Cardiac muscle cell (in vitro differentiated cells and primary cell): ENCODE data around the gene FBXW5. TPM values are rescaled to one million over a fixed set of nuclear protein-coding genes. Genes with fewer than 3 reads are reported as not detected.

Source experiments
- DNase-seq, 2 donors: peaks; one replicate each; pipeline versions ENCODE4 v3.0.0 to v3.0.0-alpha.2; 2010 to 2017; ENCODE audit warnings: low read depth in 1 of 2, low spot score in 1 of 2
- H3K27ac ChIP-seq: fragments of 200-600 bp; sonication (generic); 2 replicates; pipeline ENCODE4 v1.5.1; 2016
- H3K27me3 ChIP-seq: fragments of 200-600 bp; sonication (generic); 2 replicates; pipeline ENCODE4 v1.6.0; 2016; ENCODE audit warnings: control low read depth
- H3K36me3 ChIP-seq: fragments of 200-600 bp; sonication (generic); 2 replicates; pipeline ENCODE4 v1.5.1; 2016; ENCODE audit warnings: control low read depth
- H3K4me1 ChIP-seq: fragments of 200-600 bp; sonication (generic); 2 replicates; pipeline ENCODE4 v1.8.1; 2017; ENCODE audit warnings: low read depth, mild to moderate bottlenecking, mixed run types
- H3K4me3 ChIP-seq: fragments of 200-600 bp; sonication (generic); 2 replicates; pipeline ENCODE4 v1.5.1; 2016; ENCODE audit warnings: mild to moderate bottlenecking
- H3K9me3 ChIP-seq: fragments of 200-600 bp; sonication (generic); 2 replicates; pipeline ENCODE4 v1.5.1; 2017; ENCODE audit warnings: low read depth, mild to moderate bottlenecking, control low read depth
- polyA plus RNA-seq: library from polyadenylated mRNA; unstranded; fragments of >200 nt; fragmentation: Nextera tagmentation; extraction: Ambion mirVana; gene quantifications from 2 replicates; pipeline ENCODE4 v1.2.1, GENCODE V29; 2016
- total RNA-seq: library from RNA; depleted of rRNA; stranded (reverse); fragments of >200 nt; gene quantifications from 2 replicates; pipeline ENCODE4 v1.2.3, GENCODE V29; 2016
- TF ChIP-seq, protein P1 (sequence below): IDR thresholded peaks from 2 replicates; pipeline ENCODE4 v1.5.1; 2012; ENCODE audit warnings: low read depth, mild to moderate bottlenecking, low read length

The FBXW5 gene
- total and polyA plus RNA-seq, 2 experiments from 2014 or later = 119 to 188 TPM

DNA sequence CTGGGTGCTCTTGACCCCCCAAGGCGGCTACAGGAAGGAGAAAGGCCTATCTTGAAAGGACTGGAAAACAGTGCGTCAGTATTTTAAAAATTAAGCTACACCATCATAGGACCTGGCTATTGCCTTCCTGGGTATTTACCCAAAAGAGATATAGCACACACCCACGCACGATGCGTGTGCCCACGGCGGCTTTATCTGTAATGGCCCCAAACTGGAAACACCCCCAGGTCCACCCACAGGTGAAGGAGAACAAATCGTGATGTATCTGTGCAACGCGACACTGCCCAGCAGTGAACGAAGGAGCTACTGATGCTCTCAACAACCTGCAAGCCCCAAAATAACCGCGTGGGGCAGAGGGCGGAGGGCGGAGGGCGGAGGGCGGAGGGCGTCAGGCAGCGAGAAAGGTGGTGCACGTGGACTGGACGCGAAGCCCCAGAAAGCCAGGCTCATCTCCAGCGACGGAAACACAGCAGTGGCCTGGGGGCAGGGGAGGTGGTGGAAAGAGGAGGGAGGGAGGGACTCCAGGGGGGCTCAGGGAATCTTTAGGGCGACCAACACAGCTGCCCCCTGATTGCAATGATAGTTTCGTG is 20.4 kb upstream of the FBXW5 start:
- no peak overlapping the region for H3K27ac ChIP-seq
- no peak overlapping the region for H3K4me3 ChIP-seq
- H3K36me3 ChIP-seq = no peaks in the 10 kb centered on the region
- DNase-seq = no peak
- no peaks in the 10 kb centered on the region for H3K9me3 ChIP-seq
- H3K4me1 ChIP-seq = peaks cover 4% of the 10 kb centered on the region
- no peaks in the 10 kb centered on the region for H3K27me3 ChIP-seq
- TF ChIP-seq, protein P1, sequence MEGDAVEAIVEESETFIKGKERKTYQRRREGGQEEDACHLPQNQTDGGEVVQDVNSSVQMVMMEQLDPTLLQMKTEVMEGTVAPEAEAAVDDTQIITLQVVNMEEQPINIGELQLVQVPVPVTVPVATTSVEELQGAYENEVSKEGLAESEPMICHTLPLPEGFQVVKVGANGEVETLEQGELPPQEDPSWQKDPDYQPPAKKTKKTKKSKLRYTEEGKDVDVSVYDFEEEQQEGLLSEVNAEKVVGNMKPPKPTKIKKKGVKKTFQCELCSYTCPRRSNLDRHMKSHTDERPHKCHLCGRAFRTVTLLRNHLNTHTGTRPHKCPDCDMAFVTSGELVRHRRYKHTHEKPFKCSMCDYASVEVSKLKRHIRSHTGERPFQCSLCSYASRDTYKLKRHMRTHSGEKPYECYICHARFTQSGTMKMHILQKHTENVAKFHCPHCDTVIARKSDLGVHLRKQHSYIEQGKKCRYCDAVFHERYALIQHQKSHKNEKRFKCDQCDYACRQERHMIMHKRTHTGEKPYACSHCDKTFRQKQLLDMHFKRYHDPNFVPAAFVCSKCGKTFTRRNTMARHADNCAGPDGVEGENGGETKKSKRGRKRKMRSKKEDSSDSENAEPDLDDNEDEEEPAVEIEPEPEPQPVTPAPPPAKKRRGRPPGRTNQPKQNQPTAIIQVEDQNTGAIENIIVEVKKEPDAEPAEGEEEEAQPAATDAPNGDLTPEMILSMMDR = no peak

DNA sequence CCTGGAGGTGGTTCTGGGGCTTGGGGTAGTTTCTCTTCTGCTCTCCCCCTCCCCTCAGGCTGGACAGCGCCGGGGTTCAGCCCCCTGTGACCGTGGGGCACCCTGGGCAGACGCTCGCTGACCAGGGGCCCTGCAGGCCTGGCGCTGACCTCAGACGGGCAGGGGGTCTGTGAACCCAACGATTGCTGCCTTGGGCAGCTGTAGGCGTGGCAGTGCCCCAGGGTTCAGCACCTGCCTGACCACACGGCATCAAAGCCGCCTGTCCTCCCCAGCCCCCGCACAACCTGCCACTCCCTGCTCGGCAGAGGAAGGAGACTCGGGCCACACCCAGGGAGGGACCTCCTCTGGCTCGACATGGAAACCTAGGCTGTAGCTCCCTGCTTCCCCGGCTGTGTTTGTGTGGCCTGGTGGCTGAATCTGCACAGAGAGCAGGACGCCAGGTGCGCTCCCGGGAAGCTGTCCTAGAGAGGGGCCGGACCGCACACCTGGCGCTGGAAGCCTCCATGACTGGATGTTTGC is 19.7 kb upstream of the FBXW5 start:
- TF ChIP-seq, protein P1 = no peak
- H3K27me3 ChIP-seq = no peaks in the 10 kb centered on the region
- H3K4me3 ChIP-seq = no peak overlapping the region
- H3K36me3 ChIP-seq = no peaks in the 10 kb centered on the region
- no peaks in the 10 kb centered on the region for H3K9me3 ChIP-seq
- no peak for DNase-seq
- H3K27ac ChIP-seq = no peak overlapping the region
- peaks cover 4% of the 10 kb centered on the region for H3K4me1 ChIP-seq

DNA sequence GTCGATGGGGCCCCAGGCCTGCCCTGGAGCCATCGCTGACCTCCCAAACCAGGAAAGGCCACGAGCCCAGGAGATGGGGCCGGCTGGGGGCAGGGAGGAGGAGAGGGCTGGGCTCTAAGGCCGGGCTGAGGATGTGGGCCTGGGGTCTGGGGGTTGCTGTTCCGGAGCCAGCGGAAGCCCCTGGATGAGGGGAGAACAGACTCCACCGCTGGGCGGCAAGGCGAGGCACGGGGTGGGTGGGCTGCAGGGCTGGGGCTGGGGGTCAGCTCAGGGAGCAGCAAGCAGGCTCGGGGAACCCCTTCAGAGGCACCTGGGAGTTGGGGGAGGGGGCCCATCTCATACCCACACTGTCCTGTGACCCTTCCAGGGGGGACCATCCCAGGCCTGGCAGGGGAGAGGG is 19.2 kb upstream of the FBXW5 start:
- H3K4me1 ChIP-seq = peaks cover 4% of the 10 kb centered on the region
- no peaks in the 10 kb centered on the region for H3K27me3 ChIP-seq
- no peaks in the 10 kb centered on the region for H3K36me3 ChIP-seq
- TF ChIP-seq, protein P1 = no peak
- no peak overlapping the region for H3K27ac ChIP-seq
- no peak overlapping the region for H3K4me3 ChIP-seq
- H3K9me3 ChIP-seq = no peaks in the 10 kb centered on the region
- no peak for DNase-seq

DNA sequence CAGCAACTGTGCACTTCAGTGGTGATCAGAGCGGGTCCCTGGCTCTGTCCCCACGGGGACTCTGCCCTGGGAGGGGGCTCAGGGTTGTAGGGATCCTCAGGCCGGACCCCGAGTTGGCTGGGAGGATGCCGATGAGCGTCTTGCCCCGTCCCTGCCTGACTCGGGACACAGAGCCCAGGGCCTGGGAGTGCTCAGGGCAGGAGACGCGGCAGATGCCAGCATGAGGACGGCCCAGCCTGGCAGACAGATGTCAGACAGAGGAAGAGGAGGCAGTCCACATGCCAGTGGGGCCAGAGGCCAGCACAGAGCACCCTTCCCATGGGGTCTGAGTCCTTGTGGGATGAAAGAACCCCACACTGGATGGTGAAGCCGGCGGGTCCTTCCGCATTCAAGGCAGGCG is 18.8 kb upstream of the FBXW5 start:
- TF ChIP-seq, protein P1 = no peak
- Histone ChIP-seq H3K4me3 (no peak overlapping the region), H3K27ac (no peak overlapping the region), H3K27me3 (no peaks in the 10 kb centered on the region), H3K36me3 (no peaks in the 10 kb centered on the region), H3K4me1 (peaks cover 4% of the 10 kb centered on the region), H3K9me3 (no peaks in the 10 kb centered on the region)
- no peak for DNase-seq

DNA sequence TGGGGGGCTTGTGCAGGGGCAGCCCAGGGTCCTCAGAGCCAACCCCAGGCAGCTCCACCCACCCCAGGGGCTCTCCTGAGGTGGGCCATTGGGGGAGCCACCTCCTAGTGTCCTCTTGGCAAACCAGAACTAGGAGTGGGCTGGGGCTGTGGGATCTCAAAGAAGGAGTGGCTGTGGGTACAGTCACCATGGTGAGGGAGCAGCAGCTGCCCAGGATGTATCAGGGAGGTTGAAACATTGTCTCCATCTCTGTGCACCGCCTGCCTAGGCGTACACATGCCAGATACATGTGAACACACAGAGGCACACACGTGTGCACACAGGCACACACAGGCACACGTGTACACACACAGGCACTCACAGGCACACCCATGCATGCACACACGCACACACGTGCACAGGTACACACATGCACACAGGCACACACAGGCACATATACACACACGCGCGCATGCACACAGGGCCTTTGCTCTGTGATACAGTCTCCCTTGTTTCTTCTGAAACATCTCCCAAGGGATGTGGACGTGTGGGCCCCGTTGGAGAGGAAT is 18.2 kb upstream of the FBXW5 start:
- no peak for DNase-seq
- Histone ChIP-seq H3K36me3 (no peaks in the 10 kb centered on the region), H3K4me1 (peaks cover 4% of the 10 kb centered on the region), H3K4me3 (no peak overlapping the region), H3K27me3 (no peaks in the 10 kb centered on the region), H3K27ac (no peak overlapping the region), H3K9me3 (no peaks in the 10 kb centered on the region)
- TF ChIP-seq, protein P1 = no peak
